Nephron progenitor cell (in vitro differentiated cells): ENCODE data around the gene INPP5B.
"Not testable (repeated sequence)": the region's sequence is repeated elsewhere in the genome, so short reads cannot be mapped to it uniquely, and the experiment has no call there.

Experiments
- DNase-seq: peaks from one replicate; pipeline ENCODE4 v3.0.0; 2021
- H3K27ac Mint-ChIP-seq: 2 replicates; pipeline ENCODE4 v1.8.0; 2021; ENCODE audit warnings: mild to moderate bottlenecking, moderate library complexity, mixed read lengths
- H3K27me3 Mint-ChIP-seq: 2 replicates; pipeline ENCODE4 v1.8.0; 2021; ENCODE audit warnings: mild to moderate bottlenecking, low read depth, mixed read lengths; ENCODE audit not compliant: poor library complexity
- H3K36me3 Mint-ChIP-seq: 2 replicates; pipeline ENCODE4 v1.8.0; 2021; ENCODE audit warnings: low read depth, mixed read lengths
- H3K4me1 Mint-ChIP-seq: 2 replicates; pipeline ENCODE4 v1.8.0; 2021; ENCODE audit warnings: mixed read lengths
- H3K4me3 Mint-ChIP-seq: 2 replicates; pipeline ENCODE4 v1.8.0; 2021; ENCODE audit warnings: mild to moderate bottlenecking, moderate library complexity, mixed read lengths
- H3K9me3 Mint-ChIP-seq: 2 replicates; pipeline ENCODE4 v1.8.0; 2021; ENCODE audit warnings: mild to moderate bottlenecking, moderate library complexity, mixed read lengths
- TF ChIP-seq, protein P1 (sequence below): fragments of 200-600 bp; sonication (generic); IDR thresholded peaks from 2 replicates; pipeline ENCODE4 v1.5.0; 2021; ENCODE audit warnings: antibody characterized with exemption

INPP5B gene

DNA sequence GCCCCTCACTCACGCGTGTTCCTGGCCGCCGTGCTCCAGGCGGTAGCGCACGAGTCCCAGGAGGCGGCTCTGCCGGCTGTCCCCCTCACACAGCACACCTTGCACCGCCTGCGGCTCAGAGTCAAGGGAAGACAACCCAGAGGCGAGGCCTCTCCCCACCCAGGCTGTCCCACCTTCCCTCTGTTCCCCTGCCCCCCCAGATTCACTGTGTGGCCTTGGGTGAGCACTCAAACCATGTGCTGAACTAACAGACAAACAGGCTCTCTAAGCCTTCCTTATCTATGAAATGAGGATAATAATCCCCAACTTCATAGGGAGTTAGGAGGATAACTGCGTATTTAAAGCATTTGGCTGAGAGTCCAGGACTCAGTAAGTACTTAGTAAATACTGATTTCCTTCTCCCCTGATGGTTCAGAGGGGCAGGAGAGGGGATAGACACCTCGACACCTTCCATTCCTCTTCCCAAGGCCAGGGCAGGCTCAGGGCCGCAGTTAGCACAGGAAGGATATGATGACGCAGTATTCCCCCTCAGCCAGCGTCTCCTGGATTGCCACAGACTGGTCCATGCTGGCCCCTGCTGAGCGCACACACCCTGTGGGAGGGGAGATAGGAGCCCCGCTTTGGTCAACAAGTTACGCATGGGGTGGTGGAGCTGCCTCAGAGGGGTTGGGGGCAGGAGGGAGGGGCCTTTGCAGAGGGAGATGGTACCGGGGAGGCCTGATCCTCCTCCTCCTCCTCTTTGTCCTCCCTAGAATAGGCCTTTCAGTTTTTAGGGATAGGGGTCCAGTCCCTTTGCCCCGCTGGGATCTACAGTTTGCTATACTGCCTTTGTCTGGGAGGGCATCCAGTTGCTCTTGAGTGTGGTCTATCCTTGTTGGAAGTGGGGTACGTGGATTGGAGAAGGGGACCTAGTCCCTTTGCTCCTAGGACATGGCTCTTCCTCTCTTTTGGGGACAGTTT lies 830 bp downstream of the INPP5B start:
- Mint-ChIP-seq H3K27ac (no peak overlapping the region), H3K27me3 (no peaks in the 10 kb centered on the region), H3K4me1 (peaks cover 23% of the 10 kb centered on the region), H3K36me3 (no peaks in the 10 kb centered on the region), H3K9me3 (no peaks in the 10 kb centered on the region), H3K4me3 (peak overlapping the region; percentile 96)
- TF ChIP-seq, protein P1, sequence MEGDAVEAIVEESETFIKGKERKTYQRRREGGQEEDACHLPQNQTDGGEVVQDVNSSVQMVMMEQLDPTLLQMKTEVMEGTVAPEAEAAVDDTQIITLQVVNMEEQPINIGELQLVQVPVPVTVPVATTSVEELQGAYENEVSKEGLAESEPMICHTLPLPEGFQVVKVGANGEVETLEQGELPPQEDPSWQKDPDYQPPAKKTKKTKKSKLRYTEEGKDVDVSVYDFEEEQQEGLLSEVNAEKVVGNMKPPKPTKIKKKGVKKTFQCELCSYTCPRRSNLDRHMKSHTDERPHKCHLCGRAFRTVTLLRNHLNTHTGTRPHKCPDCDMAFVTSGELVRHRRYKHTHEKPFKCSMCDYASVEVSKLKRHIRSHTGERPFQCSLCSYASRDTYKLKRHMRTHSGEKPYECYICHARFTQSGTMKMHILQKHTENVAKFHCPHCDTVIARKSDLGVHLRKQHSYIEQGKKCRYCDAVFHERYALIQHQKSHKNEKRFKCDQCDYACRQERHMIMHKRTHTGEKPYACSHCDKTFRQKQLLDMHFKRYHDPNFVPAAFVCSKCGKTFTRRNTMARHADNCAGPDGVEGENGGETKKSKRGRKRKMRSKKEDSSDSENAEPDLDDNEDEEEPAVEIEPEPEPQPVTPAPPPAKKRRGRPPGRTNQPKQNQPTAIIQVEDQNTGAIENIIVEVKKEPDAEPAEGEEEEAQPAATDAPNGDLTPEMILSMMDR, result no peak
- DNase-seq, result peak; percentile 21

DNA sequence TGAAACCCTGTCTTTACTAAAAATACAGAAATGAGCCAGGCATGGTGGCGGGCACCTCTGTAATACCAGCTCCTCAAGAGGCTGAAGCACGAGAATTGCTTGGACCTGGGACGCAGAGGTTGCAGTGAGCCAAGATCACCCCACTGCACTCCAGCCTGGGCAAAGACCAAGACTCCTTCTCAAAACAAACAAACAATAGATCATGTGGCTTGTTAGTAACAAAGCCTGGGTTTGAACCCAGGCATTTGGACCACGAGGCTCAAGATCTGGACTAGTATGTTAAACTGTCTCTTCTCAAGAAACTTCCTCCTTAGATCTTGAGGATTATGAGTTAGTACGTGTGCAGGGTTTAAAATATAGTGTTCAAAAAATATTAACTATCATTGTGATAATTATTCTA lies 1.6 kb downstream of the INPP5B start:
- Mint-ChIP-seq H3K27me3 (no peaks in the 10 kb centered on the region), H3K36me3 (no peaks in the 10 kb centered on the region), H3K27ac (no peak overlapping the region), H3K9me3 (no peaks in the 10 kb centered on the region), H3K4me1 (peaks cover 23% of the 10 kb centered on the region), H3K4me3 (peak overlapping the region; percentile 96)
- TF ChIP-seq, protein P1, result no peak
- no peak for DNase-seq

DNA sequence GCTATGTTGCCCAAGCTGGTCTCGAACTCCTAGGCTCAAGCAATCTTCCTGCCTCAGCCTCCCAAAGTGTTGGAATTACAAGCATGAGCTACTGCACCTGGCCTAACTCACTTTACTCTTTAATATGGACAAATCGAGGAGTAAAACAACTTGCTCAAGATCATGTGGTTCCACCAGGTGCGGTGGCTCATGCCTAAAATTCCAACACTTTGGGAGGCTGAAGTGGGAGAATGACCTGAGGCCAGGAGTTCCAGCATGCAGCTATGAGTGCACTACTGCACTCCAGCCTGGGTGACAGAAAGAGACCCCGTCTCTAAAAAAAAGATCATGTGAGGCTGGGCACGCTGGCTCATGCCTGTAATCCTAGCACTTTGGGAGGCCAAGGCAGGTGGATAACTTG lies 2.0 kb downstream of the INPP5B start:
- TF ChIP-seq, protein P1, result no peak
- DNase-seq, result no peak
- Mint-ChIP-seq H3K4me1 (peaks cover 23% of the 10 kb centered on the region), H3K9me3 (no peaks in the 10 kb centered on the region), H3K36me3 (no peaks in the 10 kb centered on the region), H3K27me3 (no peaks in the 10 kb centered on the region), H3K4me3 (no peak overlapping the region), H3K27ac (no peak overlapping the region)

DNA sequence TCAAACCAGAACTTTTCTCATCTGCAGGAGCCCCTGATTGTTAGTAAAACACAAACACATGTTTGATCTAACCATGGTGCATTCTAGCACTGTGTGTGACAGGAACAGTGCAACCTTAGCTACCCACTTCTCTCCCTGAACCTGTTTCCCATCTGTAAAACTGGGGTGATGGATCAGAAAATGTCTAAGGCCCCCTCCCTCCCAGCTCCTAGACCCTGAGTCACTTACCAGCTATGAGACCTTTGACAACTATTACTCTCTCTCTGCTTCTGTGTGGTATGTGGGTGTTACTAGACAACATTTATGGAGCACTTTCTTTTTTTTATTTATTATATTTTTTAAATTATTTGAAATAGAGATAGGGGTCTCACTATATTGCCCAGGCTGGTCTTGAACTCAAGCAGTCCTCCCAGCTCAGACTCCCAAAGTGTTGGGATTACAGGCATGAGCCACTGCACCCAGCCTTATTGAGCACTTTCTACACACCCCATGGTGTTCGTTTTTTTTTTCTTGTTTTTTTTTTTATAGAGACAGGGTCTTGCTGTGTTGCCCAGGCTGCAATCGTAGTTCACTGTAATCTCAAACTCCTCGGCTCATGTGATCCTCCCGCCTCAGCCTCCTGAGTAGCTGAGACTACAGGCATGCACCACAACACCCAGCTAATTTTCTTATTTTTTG lies 2.6 kb downstream of the INPP5B start:
- H3K36me3 Mint-ChIP-seq, result no peaks in the 10 kb centered on the region
- H3K4me3 Mint-ChIP-seq, result no peak overlapping the region
- TF ChIP-seq, protein P1, result no peak
- no peak for DNase-seq
- no peak overlapping the region for H3K27ac Mint-ChIP-seq
- H3K27me3 Mint-ChIP-seq, result no peaks in the 10 kb centered on the region
- H3K9me3 Mint-ChIP-seq, result no peaks in the 10 kb centered on the region
- peaks cover 23% of the 10 kb centered on the region for H3K4me1 Mint-ChIP-seq

DNA sequence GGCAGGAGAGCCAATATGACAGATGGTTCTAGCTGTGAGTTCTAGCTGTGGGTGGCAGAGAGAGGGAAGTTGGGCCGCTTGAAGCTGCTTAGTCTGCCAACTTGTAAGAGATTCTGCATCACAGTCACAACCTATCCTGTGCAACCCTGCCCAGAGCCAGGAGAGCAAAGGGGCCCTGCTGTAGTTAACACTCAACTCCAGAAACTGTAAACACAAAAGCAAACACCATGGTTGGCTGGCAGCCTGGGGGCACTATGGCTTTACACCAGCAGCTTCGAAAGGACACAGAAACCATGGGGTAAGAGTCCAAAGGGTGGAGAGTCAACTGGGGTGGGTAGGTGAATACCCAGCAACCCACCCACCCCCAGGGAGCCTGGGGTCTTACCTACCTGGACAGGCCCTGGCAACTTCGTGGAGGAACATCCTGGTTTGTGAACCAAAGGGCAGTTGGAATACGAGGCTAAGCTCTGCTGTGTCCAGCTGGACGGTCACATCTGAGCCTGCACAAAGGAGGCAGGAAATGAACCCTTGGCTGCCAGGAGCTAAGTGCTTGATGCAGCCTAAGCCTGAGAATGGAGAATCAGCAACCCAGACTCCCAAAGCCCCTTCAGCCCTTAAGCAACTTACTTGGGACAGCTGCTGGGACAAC lies 6.4 kb downstream of the INPP5B start:
- H3K27ac Mint-ChIP-seq, result no peak overlapping the region
- peaks cover 2% of the 10 kb centered on the region for H3K4me1 Mint-ChIP-seq
- TF ChIP-seq, protein P1, result no peak
- H3K9me3 Mint-ChIP-seq, result no peaks in the 10 kb centered on the region
- H3K4me3 Mint-ChIP-seq, result no peak overlapping the region
- no peaks in the 10 kb centered on the region for H3K27me3 Mint-ChIP-seq
- no peak for DNase-seq
- H3K36me3 Mint-ChIP-seq, result peaks cover 9% of the 10 kb centered on the region

DNA sequence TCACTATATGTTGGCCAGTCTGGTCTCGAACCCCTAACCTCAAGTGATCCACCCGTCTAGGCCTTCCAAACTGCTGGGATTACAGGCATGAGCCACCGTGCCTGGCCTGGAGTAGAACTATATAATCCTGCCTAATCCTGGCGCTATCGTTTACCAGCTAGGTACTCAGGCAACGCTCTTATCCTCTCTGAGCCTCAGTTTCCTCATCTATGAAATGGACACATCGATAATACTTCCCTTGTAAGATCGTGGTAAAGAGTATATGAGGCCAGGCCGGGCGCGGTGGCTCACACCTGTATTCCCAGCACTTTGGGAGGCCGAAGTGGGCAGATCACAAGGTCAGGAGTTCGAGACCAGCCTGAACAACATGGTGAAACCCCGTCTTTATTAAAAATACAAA lies 10.1 kb downstream of the INPP5B start:
- peaks cover 16% of the 10 kb centered on the region for H3K36me3 Mint-ChIP-seq
- not testable (repeated sequence) for DNase-seq, H3K4me1 Mint-ChIP-seq, H3K4me3 Mint-ChIP-seq, H3K27me3 Mint-ChIP-seq, H3K9me3 Mint-ChIP-seq, H3K27ac Mint-ChIP-seq
